Measurements from ENCODE around the gene BAG2.

DNA sequence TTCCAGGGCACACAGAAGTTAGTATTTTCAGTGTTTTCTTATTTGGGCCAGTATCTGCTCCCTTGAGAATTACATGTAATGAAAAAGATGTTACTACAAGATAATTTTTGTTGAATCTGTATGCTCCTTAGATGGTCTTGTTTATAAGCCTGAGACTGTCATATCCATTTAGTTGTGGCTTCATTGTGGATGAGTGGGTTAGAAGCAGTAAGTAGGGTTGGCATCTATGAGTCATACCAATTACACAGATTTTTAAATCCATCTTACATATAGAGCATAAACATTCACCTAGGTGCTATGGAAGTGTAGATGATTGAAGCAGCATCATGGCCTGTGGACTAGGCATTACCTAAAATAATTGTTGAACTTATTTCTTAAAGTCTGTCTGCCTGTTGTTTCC is 13.5 kb upstream of the BAG2 start:
- TF ChIP-seq POLR2A (IDR thresholded peaks at IDR 0.05; ENCODE audit: low read length) (no peak), EP300 (IDR thresholded peaks at IDR 0.05) (no peak), BHLHE40 (IDR thresholded peaks at IDR 0.05; ENCODE audit: low read depth, low read length) (no peak), JUNB (IDR thresholded peaks at IDR 0.05) (no peak), KDM1A (IDR thresholded peaks at IDR 0.05; ENCODE audit: low read depth) (no peak), SREBF2 (IDR thresholded peaks at IDR 0.05) (no peak), JUN (IDR thresholded peaks at IDR 0.05) (no peak), NFE2L2 (conservative IDR thresholded peaks at IDR 0.05; ENCODE audit: low read length) (no peak), POLR2AphosphoS2 (conservative IDR thresholded peaks at IDR 0.05; ENCODE audit: low read length) (no peak)
- TF ChIP-seq, protein P1, sequence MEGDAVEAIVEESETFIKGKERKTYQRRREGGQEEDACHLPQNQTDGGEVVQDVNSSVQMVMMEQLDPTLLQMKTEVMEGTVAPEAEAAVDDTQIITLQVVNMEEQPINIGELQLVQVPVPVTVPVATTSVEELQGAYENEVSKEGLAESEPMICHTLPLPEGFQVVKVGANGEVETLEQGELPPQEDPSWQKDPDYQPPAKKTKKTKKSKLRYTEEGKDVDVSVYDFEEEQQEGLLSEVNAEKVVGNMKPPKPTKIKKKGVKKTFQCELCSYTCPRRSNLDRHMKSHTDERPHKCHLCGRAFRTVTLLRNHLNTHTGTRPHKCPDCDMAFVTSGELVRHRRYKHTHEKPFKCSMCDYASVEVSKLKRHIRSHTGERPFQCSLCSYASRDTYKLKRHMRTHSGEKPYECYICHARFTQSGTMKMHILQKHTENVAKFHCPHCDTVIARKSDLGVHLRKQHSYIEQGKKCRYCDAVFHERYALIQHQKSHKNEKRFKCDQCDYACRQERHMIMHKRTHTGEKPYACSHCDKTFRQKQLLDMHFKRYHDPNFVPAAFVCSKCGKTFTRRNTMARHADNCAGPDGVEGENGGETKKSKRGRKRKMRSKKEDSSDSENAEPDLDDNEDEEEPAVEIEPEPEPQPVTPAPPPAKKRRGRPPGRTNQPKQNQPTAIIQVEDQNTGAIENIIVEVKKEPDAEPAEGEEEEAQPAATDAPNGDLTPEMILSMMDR (IDR thresholded peaks at IDR 0.05), result no peak
- TF ChIP-seq, protein P2, sequence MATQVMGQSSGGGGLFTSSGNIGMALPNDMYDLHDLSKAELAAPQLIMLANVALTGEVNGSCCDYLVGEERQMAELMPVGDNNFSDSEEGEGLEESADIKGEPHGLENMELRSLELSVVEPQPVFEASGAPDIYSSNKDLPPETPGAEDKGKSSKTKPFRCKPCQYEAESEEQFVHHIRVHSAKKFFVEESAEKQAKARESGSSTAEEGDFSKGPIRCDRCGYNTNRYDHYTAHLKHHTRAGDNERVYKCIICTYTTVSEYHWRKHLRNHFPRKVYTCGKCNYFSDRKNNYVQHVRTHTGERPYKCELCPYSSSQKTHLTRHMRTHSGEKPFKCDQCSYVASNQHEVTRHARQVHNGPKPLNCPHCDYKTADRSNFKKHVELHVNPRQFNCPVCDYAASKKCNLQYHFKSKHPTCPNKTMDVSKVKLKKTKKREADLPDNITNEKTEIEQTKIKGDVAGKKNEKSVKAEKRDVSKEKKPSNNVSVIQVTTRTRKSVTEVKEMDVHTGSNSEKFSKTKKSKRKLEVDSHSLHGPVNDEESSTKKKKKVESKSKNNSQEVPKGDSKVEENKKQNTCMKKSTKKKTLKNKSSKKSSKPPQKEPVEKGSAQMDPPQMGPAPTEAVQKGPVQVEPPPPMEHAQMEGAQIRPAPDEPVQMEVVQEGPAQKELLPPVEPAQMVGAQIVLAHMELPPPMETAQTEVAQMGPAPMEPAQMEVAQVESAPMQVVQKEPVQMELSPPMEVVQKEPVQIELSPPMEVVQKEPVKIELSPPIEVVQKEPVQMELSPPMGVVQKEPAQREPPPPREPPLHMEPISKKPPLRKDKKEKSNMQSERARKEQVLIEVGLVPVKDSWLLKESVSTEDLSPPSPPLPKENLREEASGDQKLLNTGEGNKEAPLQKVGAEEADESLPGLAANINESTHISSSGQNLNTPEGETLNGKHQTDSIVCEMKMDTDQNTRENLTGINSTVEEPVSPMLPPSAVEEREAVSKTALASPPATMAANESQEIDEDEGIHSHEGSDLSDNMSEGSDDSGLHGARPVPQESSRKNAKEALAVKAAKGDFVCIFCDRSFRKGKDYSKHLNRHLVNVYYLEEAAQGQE (IDR thresholded peaks at IDR 0.05), result no peak
- TF ChIP-seq, protein P3, sequence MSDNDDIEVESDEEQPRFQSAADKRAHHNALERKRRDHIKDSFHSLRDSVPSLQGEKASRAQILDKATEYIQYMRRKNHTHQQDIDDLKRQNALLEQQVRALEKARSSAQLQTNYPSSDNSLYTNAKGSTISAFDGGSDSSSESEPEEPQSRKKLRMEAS (IDR thresholded peaks at IDR 0.05), result no peak
